Neutrophil (primary cell): ENCODE data around the gene SNAPC4.

Experiments used
- H3K27ac ChIP-seq: fragments of 200-600 bp; sonication (generic); 2 replicates; pipeline ENCODE4 v1.5.1; 2016; ENCODE audit warnings: mild to moderate bottlenecking, moderate library complexity
- H3K27me3 ChIP-seq: fragments of 200-600 bp; sonication (generic); 2 replicates; pipeline ENCODE4 v1.6.0; 2016; ENCODE audit warnings: mild to moderate bottlenecking
- H3K36me3 ChIP-seq: fragments of 200-600 bp; sonication (generic); 2 replicates; pipeline ENCODE4 v1.5.1; 2017
- H3K4me1 ChIP-seq, 2 experiments: fragments of 200-600 bp in 1 of 2; sonication (generic) in 1 of 2; 1 replicate in 1 of 2; 2 replicates in 1 of 2; pipeline versions ENCODE4 v1.5.1 to v1.6.1; 2013 to 2016; ENCODE audit warnings: low read depth in 1 of 2, low read length in 1 of 2, mild to moderate bottlenecking in 1 of 2, moderate library complexity in 1 of 2; ENCODE audit not compliant: control insufficient read depth in 1 of 2, insufficient read depth in 1 of 2
- H3K4me3 ChIP-seq, 2 experiments: fragments of 200-600 bp in 1 of 2; sonication (generic) in 1 of 2; 1 replicate in 1 of 2; 2 replicates in 1 of 2; pipeline ENCODE4 v1.5.1; 2013 to 2016; ENCODE audit warnings: low read depth in 1 of 2, low read length in 1 of 2, mild to moderate bottlenecking in 1 of 2, moderate library complexity in 1 of 2
- H3K9me3 ChIP-seq: fragments of 200-600 bp; sonication (generic); 2 replicates; pipeline ENCODE4 v1.5.1; 2016
- TF ChIP-seq, protein P1 (sequence below): fragments of 200-600 bp; sonication (generic); IDR thresholded peaks from 2 replicates; pipeline ENCODE4 v1.5.1; 2016; ENCODE audit warnings: antibody characterized with exemption

The SNAPC4 gene

DNA sequence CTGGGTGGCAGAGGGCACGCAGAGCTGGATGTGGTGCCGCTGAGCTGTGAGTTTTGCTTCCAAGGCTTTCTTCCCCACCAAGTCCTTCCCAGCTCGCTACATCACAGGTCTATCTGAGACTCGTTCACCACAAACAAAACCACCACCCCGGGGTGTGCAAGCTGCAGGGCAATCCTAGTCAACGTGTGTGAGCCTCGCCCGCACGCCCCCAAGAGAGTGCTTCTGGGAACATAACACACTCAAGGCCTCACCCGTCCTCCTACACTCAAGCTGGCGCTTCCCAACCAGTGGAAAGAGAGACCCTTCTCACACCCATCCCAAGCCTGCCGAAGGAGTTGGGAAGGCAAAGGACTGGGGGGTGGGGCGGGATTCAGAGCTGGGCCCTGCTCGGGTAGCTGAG lies 10.6 kb downstream of the SNAPC4 start:
- no peak overlapping the region for H3K27ac ChIP-seq
- H3K27me3 ChIP-seq, result no peaks in the 10 kb centered on the region
- TF ChIP-seq, protein P1, sequence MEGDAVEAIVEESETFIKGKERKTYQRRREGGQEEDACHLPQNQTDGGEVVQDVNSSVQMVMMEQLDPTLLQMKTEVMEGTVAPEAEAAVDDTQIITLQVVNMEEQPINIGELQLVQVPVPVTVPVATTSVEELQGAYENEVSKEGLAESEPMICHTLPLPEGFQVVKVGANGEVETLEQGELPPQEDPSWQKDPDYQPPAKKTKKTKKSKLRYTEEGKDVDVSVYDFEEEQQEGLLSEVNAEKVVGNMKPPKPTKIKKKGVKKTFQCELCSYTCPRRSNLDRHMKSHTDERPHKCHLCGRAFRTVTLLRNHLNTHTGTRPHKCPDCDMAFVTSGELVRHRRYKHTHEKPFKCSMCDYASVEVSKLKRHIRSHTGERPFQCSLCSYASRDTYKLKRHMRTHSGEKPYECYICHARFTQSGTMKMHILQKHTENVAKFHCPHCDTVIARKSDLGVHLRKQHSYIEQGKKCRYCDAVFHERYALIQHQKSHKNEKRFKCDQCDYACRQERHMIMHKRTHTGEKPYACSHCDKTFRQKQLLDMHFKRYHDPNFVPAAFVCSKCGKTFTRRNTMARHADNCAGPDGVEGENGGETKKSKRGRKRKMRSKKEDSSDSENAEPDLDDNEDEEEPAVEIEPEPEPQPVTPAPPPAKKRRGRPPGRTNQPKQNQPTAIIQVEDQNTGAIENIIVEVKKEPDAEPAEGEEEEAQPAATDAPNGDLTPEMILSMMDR, result no peak
- peaks cover 82% of the 10 kb centered on the region for H3K36me3 ChIP-seq
- no peaks in the 10 kb centered on the region for H3K9me3 ChIP-seq
- no peak overlapping the region for H3K4me3 ChIP-seq
- H3K4me1 ChIP-seq, result no peaks in the 10 kb centered on the region

DNA sequence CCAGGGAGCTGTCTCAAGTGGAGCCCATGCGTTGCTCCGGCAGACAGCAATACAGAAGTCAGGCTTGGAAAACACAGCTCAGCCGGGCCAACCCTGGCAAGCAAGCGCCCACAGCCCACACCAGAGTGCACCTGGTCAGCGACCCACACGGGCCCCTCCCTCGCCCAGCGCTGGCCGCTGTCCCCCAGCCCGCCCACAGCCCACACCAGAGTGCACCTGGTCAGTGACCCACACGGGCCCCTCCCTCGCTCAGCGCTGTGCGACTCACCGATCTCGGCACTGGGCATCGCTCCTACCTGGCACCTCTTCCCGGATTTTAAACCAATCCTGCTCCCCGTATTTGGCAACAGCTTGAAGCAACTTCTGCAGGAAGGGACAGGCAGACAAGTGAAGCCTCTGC lies 12.8 kb downstream of the SNAPC4 start:
- Histone ChIP-seq H3K36me3 (peaks cover 82% of the 10 kb centered on the region), H3K27ac (no peak overlapping the region), H3K9me3 (no peaks in the 10 kb centered on the region), H3K4me3 (no peak overlapping the region), H3K27me3 (no peaks in the 10 kb centered on the region), H3K4me1 (no peaks in the 10 kb centered on the region)
- TF ChIP-seq, protein P1, result no peak

DNA sequence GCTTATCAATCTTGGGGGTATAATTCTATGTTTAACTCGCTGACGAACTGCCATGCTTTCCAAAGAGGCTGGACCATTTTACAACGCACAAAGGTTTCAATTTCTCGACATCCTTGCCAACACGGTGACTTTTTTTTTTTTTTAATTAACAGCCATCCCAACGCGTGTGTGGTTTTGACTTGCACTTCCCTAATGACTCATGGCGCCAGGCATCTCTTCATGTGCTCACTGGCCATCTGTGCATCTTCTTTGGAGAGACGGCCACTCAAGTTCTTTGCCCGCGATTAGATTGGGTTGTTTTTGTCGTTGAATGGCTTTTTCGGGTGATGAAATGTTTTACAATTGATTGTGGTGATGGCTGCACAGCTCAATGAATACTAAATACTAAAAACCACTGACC lies 14.0 kb downstream of the SNAPC4 start:
- no peak overlapping the region for H3K27ac ChIP-seq
- no peaks in the 10 kb centered on the region for H3K27me3 ChIP-seq
- no peak overlapping the region for H3K4me3 ChIP-seq
- H3K36me3 ChIP-seq, result peaks cover 84% of the 10 kb centered on the region
- H3K4me1 ChIP-seq, result no peaks in the 10 kb centered on the region
- TF ChIP-seq, protein P1, result no peak
- H3K9me3 ChIP-seq, result no peaks in the 10 kb centered on the region

DNA sequence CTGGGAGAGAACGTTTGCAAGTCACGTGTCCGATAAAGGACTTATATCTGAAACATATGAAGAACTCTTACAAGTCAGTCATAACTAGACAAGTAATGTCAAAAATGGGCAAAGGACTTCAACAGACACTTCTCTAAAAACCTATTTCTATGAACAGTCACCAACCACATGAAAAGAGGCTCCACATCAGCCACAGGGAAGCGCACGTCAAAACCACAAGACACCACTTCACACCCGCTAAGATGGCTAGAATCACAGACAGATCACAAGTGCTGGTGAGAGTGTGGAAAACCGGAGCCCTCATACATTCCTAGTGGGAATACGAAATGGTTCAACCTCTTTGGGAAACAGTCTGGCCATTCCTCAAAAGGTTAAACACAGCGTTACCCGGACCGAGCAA lies 15.0 kb downstream of the SNAPC4 start:
- no peaks in the 10 kb centered on the region for H3K9me3 ChIP-seq
- TF ChIP-seq, protein P1, result no peak
- no peak overlapping the region for H3K27ac ChIP-seq
- no peak overlapping the region for H3K4me3 ChIP-seq
- H3K4me1 ChIP-seq, result no peaks in the 10 kb centered on the region
- H3K27me3 ChIP-seq, result no peaks in the 10 kb centered on the region
- peaks cover 88% of the 10 kb centered on the region for H3K36me3 ChIP-seq

DNA sequence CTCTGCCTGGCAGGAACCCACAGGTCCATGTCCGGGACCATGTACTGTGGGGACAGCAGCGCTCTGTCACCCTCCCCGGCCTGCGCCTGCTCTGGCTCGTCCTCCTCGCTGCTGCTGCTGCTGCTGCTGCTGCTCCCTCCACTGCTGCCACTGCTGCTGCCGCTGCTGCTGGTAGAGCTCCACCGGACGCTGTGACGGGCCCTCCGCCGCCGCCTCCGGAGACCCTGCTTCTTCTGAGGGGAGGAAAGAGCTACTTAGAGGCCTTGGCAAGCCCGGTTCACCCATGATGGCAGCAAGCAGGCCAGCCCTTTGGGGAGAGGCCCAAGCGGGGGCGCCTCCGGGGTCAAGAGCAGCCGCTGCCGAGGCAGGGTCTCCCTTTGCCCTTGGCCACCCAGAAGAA lies 16.5 kb downstream of the SNAPC4 start:
- Histone ChIP-seq H3K36me3 (peaks cover 88% of the 10 kb centered on the region), H3K27ac (no peak overlapping the region), H3K4me1 (no peaks in the 10 kb centered on the region), H3K9me3 (no peaks in the 10 kb centered on the region), H3K27me3 (no peaks in the 10 kb centered on the region), H3K4me3 (no peak overlapping the region)
- TF ChIP-seq, protein P1, result no peak

DNA sequence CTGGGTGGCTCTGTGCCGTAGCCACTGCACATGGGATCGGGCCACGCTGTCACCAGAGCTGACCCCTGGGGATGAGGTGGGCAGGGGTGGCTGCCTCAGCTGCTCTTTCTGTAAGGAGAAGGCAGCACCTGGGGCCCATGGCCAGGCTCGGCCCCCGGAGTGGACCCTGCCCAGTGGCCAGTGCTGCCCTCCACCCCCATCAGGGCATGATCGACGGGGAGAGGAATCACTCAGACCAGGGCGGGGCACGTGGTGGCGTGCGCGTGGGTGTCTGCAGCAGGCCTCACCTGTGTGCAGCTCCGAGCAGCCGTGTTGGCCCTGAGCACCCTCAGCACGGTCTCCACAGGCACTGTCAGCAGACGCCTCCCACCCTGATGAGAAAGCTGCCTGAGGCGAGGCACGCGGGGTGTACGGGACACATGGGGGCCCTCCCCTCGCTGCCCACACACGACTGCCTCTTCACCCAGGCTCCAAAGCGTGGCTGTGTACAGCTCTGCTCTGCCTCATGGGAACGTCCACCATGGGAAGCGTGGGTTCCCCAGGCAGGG lies 17.9 kb downstream of the SNAPC4 start:
- H3K36me3 ChIP-seq, result peaks cover 82% of the 10 kb centered on the region

More for the DNA sequence above, 17.9 kb downstream of the SNAPC4 start:
- TF ChIP-seq, protein P1, result no peak
- Histone ChIP-seq H3K4me1 (peaks cover 5% of the 10 kb centered on the region in 2 experiments), H3K27ac (no peak overlapping the region), H3K27me3 (no peaks in the 10 kb centered on the region), H3K9me3 (no peaks in the 10 kb centered on the region), H3K4me3 (no peak overlapping the region)
